K562 (cell line): ENCODE data around the gene FARP1. TPM values are rescaled to one million over a fixed set of nuclear protein-coding genes. Genes with fewer than 3 reads are reported as not detected.

Experiments used
- ATAC-seq: fragments of 200-7000 bp; cut with Tn5 transposase; 3 replicates; pipeline ENCODE4 v1.9.1; 2020; ENCODE audit warnings: moderate library complexity
- BruUV-seq: library from RNA; stranded (reverse); fragments of 400-500 nt; replicated peaks from 2 replicates; lab custom pipeline; 2021; lab: Mats Ljungman, UMichigan
- CTCF ChIA-PET: fragments of 300-600 bp; formaldehyde crosslinking; extraction: SDS; loops from one replicate; lab custom pipeline; 2021; ENCODE audit warnings: low intra/inter-chr PET ratio; lab: Yijun Ruan, JAX
- POLR2A ChIA-PET: fragments of 300-600, 350-650 bp; sonication (Branson Sonifier 250); formaldehyde crosslinking; extraction: SDS; loops from one replicate; lab custom pipeline; 2021; ENCODE audit warnings: antibody characterized with exemption, inconsistent platforms; lab: Yijun Ruan, JAX
- DNase-seq, 4 experiments: peaks; one replicate each; pipeline versions ENCODE4 v3.0.0 to v3.0.0-alpha.2; 2011 to 2018; ENCODE audit warnings: low spot score in 3 of 4, mixed read lengths in 3 of 4; ENCODE audit errors: extremely low read depth in 1 of 4
- FAIRE-seq: peaks from 2 replicates; lab custom pipeline; 2011; peaks lifted over from hg19 to GRCh38; lab: Jason Lieb, UNC
- H2AFZ ChIP-seq: 2 replicates; pipeline ENCODE4 v1.6.0; 2011; ENCODE audit warnings: low read depth, low read length, control low read depth, inconsistent platforms
- H3K27ac ChIP-seq: fragments of 200-600 bp; 3 replicates; pipeline ENCODE4 v1.8.0; 2011; ENCODE audit warnings: low read depth, mild to moderate bottlenecking, control low read depth, inconsistent platforms, low read length, moderate library complexity, mixed read lengths; ENCODE audit errors: extremely low read depth
- H3K27me3 ChIP-seq, 2 experiments: fragments of 300-600 bp in 1 of 2; 2 replicates in 1 of 2; 3 replicates in 1 of 2; pipeline versions ENCODE4 v1.6.0 to v1.8.0; 2011; ENCODE audit warnings: inconsistent platforms in 2 of 2, low read length in 2 of 2, mild to moderate bottlenecking in 1 of 2, mixed read lengths in 1 of 2, moderate library complexity in 1 of 2; ENCODE audit not compliant: control insufficient read depth in 2 of 2, insufficient read depth in 2 of 2
- H3K36me3 ChIP-seq: fragments of 300-600 bp; 3 replicates; pipeline ENCODE4 v1.8.0; 2011; ENCODE audit warnings: mild to moderate bottlenecking, low read length, inconsistent platforms; ENCODE audit not compliant: control insufficient read depth, insufficient read depth
- H3K4me1 ChIP-seq, 2 experiments: fragments of 200-600 bp in 1 of 2; replicated peaks in 1 of 2; 2 replicates in 1 of 2; 3 replicates in 1 of 2; pipeline versions ENCODE4 v1.5.1 to v1.8.0; 2011; ENCODE audit warnings: inconsistent platforms in 2 of 2, low read length in 2 of 2, mild to moderate bottlenecking in 1 of 2, mixed read lengths in 1 of 2, moderate library complexity in 1 of 2; ENCODE audit not compliant: control insufficient read depth in 2 of 2, insufficient read depth in 2 of 2
- H3K4me2 ChIP-seq: 2 replicates; pipeline ENCODE4 v1.6.1; 2011; ENCODE audit warnings: low read length, control low read depth, inconsistent platforms, mixed read lengths; ENCODE audit not compliant: insufficient read depth
- H3K4me3 ChIP-seq: fragments of 200-600 bp; sonication (generic), shearing (Covaris generic); 2 replicates; pipeline ENCODE4 v1.5.1; 2016; ENCODE audit warnings: control low read depth, inconsistent platforms
- H3K79me2 ChIP-seq: fragments of 200-600 bp; 3 replicates; pipeline ENCODE4 v1.8.0; 2011; ENCODE audit warnings: low read length, inconsistent platforms; ENCODE audit not compliant: control insufficient read depth, insufficient read depth
- H3K9ac ChIP-seq, 2 experiments: 2 replicates each; pipeline versions ENCODE4 v1.6.0 to v1.6.1; 2011; ENCODE audit warnings: low read depth in 2 of 2, low read length in 2 of 2, control low read depth in 1 of 2, inconsistent platforms in 1 of 2, mild to moderate bottlenecking in 1 of 2, mixed read lengths in 1 of 2; ENCODE audit not compliant: insufficient read depth in 1 of 2
- H3K9me1 ChIP-seq: one replicate; pipeline ENCODE4 v1.6.0; 2011; ENCODE audit warnings: inconsistent platforms, mild to moderate bottlenecking, low read length, moderate library complexity; ENCODE audit not compliant: control insufficient read depth, insufficient read depth
- H3K9me3 ChIP-seq: replicated peaks from 2 replicates; pipeline ENCODE4 v1.5.1; 2011; ENCODE audit warnings: low read depth, low read length, inconsistent platforms; ENCODE audit not compliant: control insufficient read depth, insufficient read depth
- H4K20me1 ChIP-seq: replicated peaks from 2 replicates; pipeline ENCODE4 v1.6.1; 2011; ENCODE audit warnings: low read length, inconsistent platforms, mixed read lengths; ENCODE audit not compliant: control insufficient read depth, insufficient read depth
- BHLHE40 ChIP-seq: IDR thresholded peaks from 2 replicates; pipeline ENCODE4 v1.6.1; 2011; ENCODE audit warnings: low read length, improper control_type of control experiment
- CHAMP1 ChIP-seq: fragments of 450-650 bp; IDR thresholded peaks from 2 replicates; pipeline ENCODE4 v1.6.1; 2016; ENCODE audit warnings: mild to moderate bottlenecking
- FOXA1 ChIP-seq: fragments of 450-650 bp; IDR thresholded peaks from 2 replicates; pipeline ENCODE4 v1.6.1; 2016; ENCODE audit warnings: mild to moderate bottlenecking, borderline replicate concordance
- HNRNPL ChIP-seq: fragments of 200-400 bp; formaldehyde crosslinking; IDR thresholded peaks from 2 replicates; pipeline ENCODE4 v1.6.1; 2017; ENCODE audit warnings: low read depth, mild to moderate bottlenecking, low read length
- MCM5 ChIP-seq: fragments of 450-650 bp; IDR thresholded peaks from 2 replicates; pipeline ENCODE4 v1.6.1; 2016; ENCODE audit warnings: low read depth
- NCOA6 ChIP-seq: fragments of 450-650 bp; IDR thresholded peaks from 2 replicates; pipeline ENCODE4 v1.6.1; 2017; ENCODE audit warnings: mild to moderate bottlenecking
- RERE ChIP-seq: sonication (generic); formaldehyde crosslinking; IDR thresholded peaks from 2 replicates; pipeline ENCODE4 v1.8.0; 2023; ENCODE audit warnings: missing genetic modification reagents, mild to moderate bottlenecking, borderline replicate concordance
- SP2 ChIP-seq: IDR thresholded peaks from 2 replicates; pipeline ENCODE4 v1.6.1; 2011; ENCODE audit warnings: mild to moderate bottlenecking, low read depth, low read length, moderate library complexity; ENCODE audit not compliant: poor library complexity, severe bottlenecking; ENCODE audit errors: extremely low read depth
- SPI1 ChIP-seq: IDR thresholded peaks from 2 replicates; pipeline ENCODE4 v1.6.1; 2011; ENCODE audit warnings: low read depth, low read length, control low read depth, borderline replicate concordance
- ZFPM2 ChIP-seq: fragments of 250-450 bp; sonication (Bioruptor Pico); IDR thresholded peaks from 2 replicates; pipeline ENCODE4 v1.5.1; 2022; ENCODE audit warnings: mild to moderate bottlenecking
- ZNF561 ChIP-seq: fragments of 450-650 bp; formaldehyde crosslinking; conservative IDR thresholded peaks from 2 replicates; pipeline ENCODE4 v1.4.0; 2020; ENCODE audit warnings: mild to moderate bottlenecking, moderate library complexity
- WGBS: fragments of 100-300 bp; shearing (Covaris generic); methylation state at CpG from one replicate; pipeline ENCODE4 v1.1.6; 2016; ENCODE audit warnings: low coverage, mixed read lengths; ENCODE audit not compliant: insufficient coverage; ENCODE audit errors: missing lambda C conversion rate; 5-methylcytosine and 5-hydroxymethylcytosine counted together
- in situ Hi-C: fragments of 300-500 bp; cut with MboI; formaldehyde crosslinking; loops from 4 replicates; pipeline ENCODE4 v1.15.0; 2018; ENCODE audit warnings: inconsistent platforms, mixed read lengths
- intact Hi-C: fragments of 100-400 bp; cut with micrococcal nuclease; formaldehyde crosslinking; loops from 2 replicates; pipeline ENCODE4 v1.14.2; 2022
- polyA plus RNA-seq, 8 experiments: library from polyadenylated mRNA; depleted of rRNA in 4 of 8; stranded (reverse) in 5 of 8; unstranded in 3 of 8; fragments of >200 nt; fragmentation: Nextera tagmentation in 2 of 8; fragmentation: Illumina TruSeq in 1 of 8; extraction: Ambion mirVana in 2 of 8; extraction: Trizol in 1 of 8; gene quantifications; 2 replicates each; pipeline versions ENCODE4 v1.2.1 to v1.2.3, GENCODE V29; 2011 to 2014; ENCODE audit warnings: inconsistent platforms in 1 of 8, missing spikeins in 1 of 8
- total RNA-seq, 7 experiments: library from RNA; depleted of rRNA in 6 of 7; stranded (reverse); fragments of >200 nt in 6 of 7; fragmentation: Illumina TruSeq in 2 of 7; extraction: Trizol in 2 of 7; gene quantifications; 2 replicates each; pipeline versions ENCODE4 v1.2.1 to v1.2.3, GENCODE V29; 2011 to 2021; ENCODE audit warnings: low replicate concordance in 1 of 7
- TF ChIP-seq, protein P1 (sequence below): fragments of 200-400 bp; formaldehyde crosslinking; IDR thresholded peaks from 2 replicates; pipeline ENCODE4 v1.6.1; 2017; ENCODE audit warnings: mild to moderate bottlenecking, low read depth, low read length, moderate library complexity

FARP1 gene
- total and polyA plus RNA-seq, 9 of the 15 experiments (the other 6 are each of a cell fraction or from before 2014, with no cell fraction given) = 0.03 to 0.29 (median 0.05) TPM; not detected in 3

DNA sequence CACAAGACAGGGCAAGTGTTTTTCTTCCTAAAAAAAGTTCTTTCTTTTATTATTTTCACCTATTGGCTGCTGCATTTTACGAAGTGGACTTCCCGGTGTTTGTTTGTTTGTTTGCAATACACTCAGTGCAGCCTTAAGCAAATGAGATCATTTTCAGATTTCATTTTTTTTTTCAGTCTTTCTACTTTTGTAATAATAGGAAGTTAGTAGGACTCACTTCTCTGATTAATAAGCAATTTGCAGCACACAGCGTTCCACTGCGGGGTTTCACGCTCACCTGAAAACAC, 305.7 kb downstream of the FARP1 start:
- ChIA-PET POLR2A (no interaction called here), CTCF (interaction anchor here (0.6 kb wide), 1 partner anchor 542 kb away, joined by 4 read pairs; no protein-coding TSS in a partner anchor)
- no peak for TF ChIP-seq MCM5
- TF ChIP-seq NCOA6 = no peak
- no peak for TF ChIP-seq BHLHE40
- TF ChIP-seq ZFPM2 (CRISPR knock-in tag) = no peak
- TF ChIP-seq HNRNPL = no peak
- TF ChIP-seq, protein P1, sequence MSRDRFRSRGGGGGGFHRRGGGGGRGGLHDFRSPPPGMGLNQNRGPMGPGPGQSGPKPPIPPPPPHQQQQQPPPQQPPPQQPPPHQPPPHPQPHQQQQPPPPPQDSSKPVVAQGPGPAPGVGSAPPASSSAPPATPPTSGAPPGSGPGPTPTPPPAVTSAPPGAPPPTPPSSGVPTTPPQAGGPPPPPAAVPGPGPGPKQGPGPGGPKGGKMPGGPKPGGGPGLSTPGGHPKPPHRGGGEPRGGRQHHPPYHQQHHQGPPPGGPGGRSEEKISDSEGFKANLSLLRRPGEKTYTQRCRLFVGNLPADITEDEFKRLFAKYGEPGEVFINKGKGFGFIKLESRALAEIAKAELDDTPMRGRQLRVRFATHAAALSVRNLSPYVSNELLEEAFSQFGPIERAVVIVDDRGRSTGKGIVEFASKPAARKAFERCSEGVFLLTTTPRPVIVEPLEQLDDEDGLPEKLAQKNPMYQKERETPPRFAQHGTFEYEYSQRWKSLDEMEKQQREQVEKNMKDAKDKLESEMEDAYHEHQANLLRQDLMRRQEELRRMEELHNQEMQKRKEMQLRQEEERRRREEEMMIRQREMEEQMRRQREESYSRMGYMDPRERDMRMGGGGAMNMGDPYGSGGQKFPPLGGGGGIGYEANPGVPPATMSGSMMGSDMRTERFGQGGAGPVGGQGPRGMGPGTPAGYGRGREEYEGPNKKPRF = no peak
- no peak for TF ChIP-seq ZNF561 (CRISPR knock-in tag)
- TF ChIP-seq CHAMP1 = no peak
- TF ChIP-seq SP2 = no peak
- no peak for TF ChIP-seq FOXA1
- no peak for TF ChIP-seq RERE (CRISPR knock-in tag)
- no peak for TF ChIP-seq SPI1

More for the DNA sequence above, 305.7 kb downstream of the FARP1 start:
- Histone ChIP-seq H3K9me1 (no peaks in the 10 kb centered on the region), H3K9ac (no peak overlapping the region), H3K79me2 (no peaks in the 10 kb centered on the region), H3K27me3 (peaks cover 0 to 11% of the 10 kb centered on the region in 2 experiments; a peak in 1 of 5 replicates), H3K27ac (no peak overlapping the region), H4K20me1 (no peaks in the 10 kb centered on the region; the same call in 1 of the 2 replicates), H2AFZ (no peak overlapping the region), H3K36me3 (peaks cover 7% of the 10 kb centered on the region; the same call in 2 of the 3 replicates), H3K4me3 (no peak overlapping the region), H3K4me1 (peaks cover 0 to 11% of the 10 kb centered on the region in 2 experiments; a peak in 2 of 5 replicates), H3K9me3 (no peaks in the 10 kb centered on the region), H3K4me2 (no peak overlapping the region)
- no peak for FAIRE-seq
- no peak for DNase-seq
- intact Hi-C loops = loop anchor here (5.0 kb wide), 2 partner anchors 149 to 394 kb away; no protein-coding TSS in a partner anchor
- WGBS = 100% methylated on average over 5 of the region's 5 CpGs
- BruUV-seq = no TSS peak
- no peak for ATAC-seq
- in situ Hi-C loops = loop anchor here (5.0 kb wide), 1 partner anchor 209 kb away; no protein-coding TSS in a partner anchor
